CD4-positive, alpha-beta T cell treated with Interleukin-6 at 100 ng/mL for 8 hours (primary cell): ENCODE data around the gene SLAMF9.

Experiments used
- DNase-seq: peaks from one replicate; pipeline ENCODE4 v3.0.0-alpha.2; 2020; ENCODE audit warnings: mixed read lengths, low spot score

The SLAMF9 gene

GRCh38 chr1:159932296-159933285, 21.4 kb downstream of the SLAMF9 start:
- no peak for DNase-seq

- DNase-seq: no peak
Observed at GRCh38 chr1:159931795-159932173, 22.3 kb downstream of the SLAMF9 start.

DNA sequence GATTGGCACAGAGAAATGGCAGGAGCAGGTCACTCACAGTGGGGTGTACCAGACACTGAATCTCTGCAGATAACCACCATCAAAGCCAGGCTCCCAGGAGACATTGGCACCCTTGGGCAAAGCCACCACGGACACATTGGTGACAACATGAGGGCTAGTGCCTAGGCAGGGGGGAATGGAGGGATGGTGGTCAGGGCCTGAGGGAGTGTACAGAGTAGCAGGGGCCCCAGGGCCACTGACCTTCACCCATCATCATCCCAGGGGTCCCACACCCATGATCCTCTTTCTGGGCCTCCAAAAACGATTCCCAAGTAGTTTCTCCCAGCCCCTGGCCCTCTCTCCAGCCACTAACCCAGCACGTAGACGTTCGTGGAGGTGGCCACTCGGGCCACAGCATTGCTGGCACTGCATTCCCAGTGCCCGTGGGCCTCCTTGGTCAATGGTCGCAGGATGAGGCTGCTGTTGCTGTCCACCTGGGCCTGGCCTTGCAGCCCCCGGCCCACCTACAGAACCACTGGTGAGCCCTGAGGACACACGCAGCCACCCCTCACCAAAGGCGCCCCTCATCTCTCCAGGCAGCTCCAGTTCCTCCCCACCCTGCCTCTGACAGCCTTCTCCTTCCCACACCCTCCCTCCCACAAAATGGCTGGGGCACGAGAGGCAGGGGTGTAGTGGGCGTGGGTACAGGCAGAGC, 22.8 kb downstream of the SLAMF9 start:
- no peak for DNase-seq

DNA sequence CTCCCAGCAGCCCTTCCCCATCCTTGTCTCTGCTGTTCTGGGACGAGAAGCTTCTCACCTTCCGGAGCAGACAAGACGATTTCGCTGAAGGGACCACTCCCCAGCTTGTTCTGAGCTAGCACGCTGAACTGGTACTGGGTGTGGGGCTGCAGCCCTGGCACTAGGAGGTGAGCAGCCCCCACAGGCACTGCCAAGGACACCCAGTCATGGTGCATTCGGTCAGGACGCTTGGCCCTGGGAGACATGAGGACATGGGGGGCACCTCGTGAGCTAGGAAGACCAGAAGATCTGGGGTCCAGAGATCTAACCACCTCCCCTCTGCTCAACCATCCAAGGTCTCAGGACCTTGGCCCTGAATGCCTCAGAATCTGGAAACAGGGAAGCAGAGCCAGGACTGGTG, 23.4 kb downstream of the SLAMF9 start:
- DNase-seq: no peak

DNA sequence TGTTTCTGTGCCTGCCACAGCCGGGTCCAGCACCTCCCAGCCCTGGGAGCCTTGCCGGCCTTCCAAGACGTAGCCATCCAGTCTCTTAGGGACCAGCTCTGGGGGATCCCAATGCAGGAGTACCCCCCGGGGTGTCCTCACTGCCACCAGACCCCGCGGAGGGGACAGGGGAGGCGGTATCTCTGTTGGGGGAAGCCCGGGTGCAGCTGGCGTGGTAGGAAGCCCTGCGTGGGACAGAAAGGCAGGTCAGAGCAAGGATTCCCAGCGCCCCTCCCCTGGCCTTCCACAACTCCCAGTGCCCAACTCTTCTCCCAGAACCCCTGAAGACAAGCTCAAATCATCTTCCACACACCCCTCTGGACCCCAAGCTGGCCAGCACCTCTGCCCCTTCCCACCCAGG, 23.8 kb downstream of the SLAMF9 start:
- no peak for DNase-seq

GRCh38 chr1:159929155-159930051, 24.6 kb downstream of the SLAMF9 start:
- DNase-seq: no peak

DNA sequence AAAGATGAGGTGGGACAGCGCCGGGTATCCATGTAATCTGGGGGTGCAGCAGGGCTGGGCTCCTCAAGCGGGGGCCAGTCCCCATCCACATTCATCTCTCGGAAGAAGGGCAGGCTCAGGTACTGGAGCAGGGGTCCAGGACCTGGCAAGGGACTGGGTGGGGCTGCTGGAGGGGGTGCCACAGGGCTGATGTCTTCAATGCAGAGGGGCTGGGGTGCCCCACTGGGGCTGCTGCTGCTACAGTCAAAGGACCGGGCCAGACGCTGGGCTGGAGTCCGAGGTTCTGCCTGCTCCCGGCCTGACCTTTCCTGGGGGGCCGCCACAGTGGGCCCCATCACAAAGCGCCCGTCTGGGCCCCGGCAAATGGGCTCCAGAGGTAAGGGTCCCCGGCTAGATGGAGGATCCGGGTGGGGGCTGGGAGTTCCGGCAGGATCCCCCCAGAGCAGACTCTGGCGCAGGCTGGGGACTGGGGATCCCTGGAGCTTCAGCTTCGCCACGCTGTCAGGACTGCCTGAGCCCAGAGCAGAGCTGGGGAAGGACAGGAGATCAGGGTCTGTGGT, 25.5 kb downstream of the SLAMF9 start:
- no peak for DNase-seq

DNA sequence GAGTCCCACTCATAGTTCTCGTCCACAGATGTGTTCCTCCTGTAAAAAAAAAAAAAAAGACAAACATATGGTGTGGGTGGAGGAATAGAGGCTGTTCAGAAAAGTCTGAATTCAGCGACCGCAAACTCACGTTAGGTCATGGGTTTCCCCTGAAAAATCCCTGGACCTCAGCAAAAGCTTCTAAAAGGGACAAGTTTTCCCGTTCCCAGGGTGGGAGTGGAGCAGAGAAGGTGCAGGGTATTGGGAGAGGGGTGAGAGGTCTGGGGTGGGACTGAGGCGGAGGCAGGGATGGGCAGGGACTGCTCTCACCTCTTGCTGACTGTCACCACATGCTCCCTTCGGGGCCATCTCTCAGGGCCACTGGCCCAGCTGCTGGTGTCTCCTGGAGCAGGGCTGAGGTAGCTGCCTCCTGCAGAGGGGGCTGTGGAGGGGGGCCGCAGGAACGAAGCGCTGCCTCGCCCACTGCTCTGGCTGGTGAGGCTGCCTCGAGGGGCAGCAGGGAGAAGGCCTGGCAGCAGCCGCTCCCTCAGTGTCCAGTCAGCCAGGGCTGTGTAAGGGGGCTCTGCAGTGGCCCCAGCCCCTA, 26.1 kb downstream of the SLAMF9 start:
- no peak for DNase-seq

- no peak for DNase-seq
Observed at GRCh38 chr1:159927211-159927848, 26.7 kb downstream of the SLAMF9 start.

- no peak for DNase-seq
Observed at GRCh38 chr1:159925719-159926078, 28.3 kb downstream of the SLAMF9 start.

GRCh38 chr1:159924791-159925718, 29.0 kb downstream of the SLAMF9 start, which contains the start of gene TAGLN2:
TAGLN2 (minus strand) TSS chr1:159925507; CDS start chr1:159920509, 4,998 bp downstream.
- peak; percentile 88 for DNase-seq

DNA sequence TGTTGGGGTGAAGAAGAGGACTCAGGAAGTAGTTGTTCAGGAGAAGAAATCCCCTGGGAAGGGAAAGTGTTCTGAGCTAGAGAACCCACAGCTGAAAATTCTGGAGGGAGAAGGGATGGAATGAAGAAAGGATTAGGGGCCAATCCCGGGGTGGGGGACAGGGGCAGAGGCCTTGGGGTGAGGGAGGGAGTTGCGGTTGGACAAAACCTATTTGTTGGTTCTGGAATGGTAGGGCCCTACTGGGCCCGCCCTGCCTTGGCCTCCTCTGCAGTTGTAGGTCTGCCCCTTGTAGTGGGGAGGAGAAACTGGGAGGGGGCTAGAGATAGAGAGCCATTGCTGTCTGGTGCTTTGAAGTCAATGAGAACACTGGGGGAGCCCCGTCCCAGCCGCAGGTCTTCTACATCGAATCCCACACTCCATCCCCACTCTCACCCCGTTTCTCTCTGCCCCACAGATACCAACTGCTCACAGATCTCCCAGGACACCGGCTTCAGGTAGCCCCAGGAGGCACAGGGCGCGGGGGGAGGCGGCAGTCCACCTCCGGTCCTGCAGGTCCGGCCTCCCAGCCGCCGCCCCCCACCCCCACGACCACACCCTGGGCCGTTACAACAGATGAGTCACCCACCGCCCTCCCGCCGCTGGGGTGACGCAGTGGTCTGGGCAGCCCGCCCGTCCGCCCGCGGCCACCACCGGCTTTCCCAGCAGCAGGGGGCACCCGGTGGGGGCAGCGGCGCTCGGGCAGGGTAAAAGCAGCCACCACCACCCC, 29.8 kb downstream of the SLAMF9 start:
- peak; percentile 53 for DNase-seq

- DNase-seq: peak; percentile 85
Observed at GRCh38 chr1:159923203-159924024, 30.6 kb downstream of the SLAMF9 start.

DNA sequence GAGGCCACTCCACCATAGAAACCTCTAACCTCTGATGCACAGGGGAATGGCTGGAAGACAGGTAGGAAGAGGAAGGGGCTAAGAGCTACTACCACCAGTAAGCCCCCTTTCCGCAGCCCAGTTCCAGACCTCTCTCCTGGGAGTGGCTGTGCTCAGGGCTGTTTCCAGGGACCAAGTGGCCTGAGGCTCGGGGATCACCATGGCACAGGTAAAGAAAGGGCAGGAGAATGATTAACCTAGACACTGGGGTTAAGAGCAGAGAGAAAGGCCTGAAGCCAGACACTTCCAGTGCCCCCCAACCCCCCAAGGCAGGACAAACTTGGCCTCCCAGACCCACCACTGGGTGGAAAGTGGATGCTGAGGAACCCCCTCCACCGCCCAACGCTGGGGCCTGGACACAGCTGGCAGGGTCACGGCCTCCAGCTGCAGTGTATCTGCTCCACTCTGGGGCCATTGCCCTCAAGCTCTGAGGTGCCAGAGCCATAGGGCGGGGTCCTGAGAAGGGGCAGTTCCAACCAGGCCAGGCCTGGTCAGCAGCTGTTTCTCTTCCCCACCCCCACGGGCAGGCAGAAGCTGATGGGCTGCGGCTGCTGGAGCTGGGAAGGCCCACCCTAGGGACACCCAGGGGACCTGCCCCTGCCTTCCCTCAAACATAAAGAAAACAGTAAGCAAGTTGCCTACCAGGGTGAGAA, 31.4 kb downstream of the SLAMF9 start:
- no peak for DNase-seq

GRCh38 chr1:159921700-159922504, 32.1 kb downstream of the SLAMF9 start:
- DNase-seq: peak; percentile 7

DNA sequence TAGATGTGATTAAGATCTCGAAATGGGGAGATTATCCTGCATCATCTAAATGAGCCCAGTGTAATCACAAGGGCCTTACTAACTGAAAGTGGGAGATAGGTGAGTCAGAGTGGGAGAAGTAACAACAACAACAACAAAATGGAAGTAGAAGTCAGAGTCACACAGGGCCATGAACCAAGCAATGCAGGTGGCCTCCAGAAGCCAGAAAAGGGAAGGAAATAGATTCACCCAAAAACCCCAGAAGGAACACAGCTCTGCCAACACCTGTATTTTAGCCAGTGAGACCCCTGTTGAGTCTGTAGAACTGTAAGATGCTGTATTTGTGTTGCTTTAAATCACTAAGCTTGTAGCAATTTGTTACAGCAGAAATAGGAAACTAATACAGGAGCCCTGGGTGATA, 32.8 kb downstream of the SLAMF9 start:
- peak; percentile 12 for DNase-seq

GRCh38 chr1:159920651-159921050, 33.4 kb downstream of the SLAMF9 start:
- DNase-seq: no peak
